Retina (tissue), 1 donor: ENCODE measurements around the gene RGS7.
"Not testable (repeated sequence)": the region's sequence is repeated elsewhere in the genome, so short reads cannot be mapped to it uniquely, and the experiment has no call there.

ENCODE experiments used
- DNase-seq: peaks from one replicate; pipeline ENCODE4 v3.0.0-alpha.2; 2016

Gene RGS7

DNA sequence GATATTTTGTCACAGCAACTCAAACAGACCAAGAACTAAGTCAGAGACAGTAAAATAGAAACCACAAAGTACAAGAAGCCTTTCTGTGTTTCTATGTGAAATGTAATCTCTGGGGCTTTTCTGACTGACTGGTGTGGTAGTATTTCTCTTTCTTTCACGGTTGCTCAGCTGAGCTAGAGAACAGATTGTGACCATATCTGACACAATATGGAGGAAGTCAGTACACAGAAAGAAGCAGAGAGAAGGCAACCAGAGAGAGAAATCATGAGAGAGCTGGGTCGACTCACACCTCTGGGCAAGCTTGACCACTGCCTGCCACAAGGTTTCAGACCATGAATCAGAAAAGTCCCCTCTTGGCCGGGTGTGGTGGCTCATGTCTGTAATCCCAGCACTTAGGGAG, 536.2 kb downstream of the RGS7 start:
- DNase-seq, result no peak

DNA sequence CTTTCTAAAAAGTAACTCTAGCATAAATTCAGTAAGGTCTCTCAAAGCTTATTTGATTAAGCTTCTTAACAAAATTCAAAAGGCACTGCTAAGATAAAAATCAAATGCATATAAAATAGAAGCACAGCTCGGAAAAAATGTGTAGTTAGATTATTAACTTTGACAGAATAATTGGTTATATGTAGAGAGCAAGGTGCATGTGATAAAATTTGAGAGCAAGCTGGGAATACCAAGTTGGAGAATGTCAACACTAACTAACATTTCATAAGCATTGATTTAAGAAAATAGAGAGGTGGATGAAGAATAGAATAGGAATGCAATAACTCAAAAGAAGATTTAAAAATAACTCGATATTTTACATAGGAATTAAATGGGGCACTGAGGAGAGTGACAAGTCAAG, 540.5 kb downstream of the RGS7 start:
- no peak for DNase-seq

DNA sequence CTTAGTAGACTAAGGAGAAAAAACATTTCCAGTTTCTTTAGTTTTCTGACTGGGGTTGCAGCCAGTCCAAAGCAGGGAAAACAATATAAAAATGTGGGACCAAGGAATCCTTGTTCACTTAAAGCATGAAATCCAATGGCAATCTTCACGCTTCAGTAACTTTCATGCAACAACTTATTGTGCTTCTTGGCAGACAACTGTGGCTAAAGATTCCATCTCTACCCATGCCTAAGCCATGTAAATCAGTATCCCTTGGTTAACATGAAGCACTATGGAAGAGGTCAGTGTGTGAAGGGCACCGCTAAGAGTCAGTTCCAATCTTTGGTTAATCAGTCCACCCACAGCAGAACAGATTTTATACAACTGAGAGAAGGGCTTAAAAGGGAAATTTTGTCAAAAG, 543.3 kb downstream of the RGS7 start:
- no peak for DNase-seq

DNA sequence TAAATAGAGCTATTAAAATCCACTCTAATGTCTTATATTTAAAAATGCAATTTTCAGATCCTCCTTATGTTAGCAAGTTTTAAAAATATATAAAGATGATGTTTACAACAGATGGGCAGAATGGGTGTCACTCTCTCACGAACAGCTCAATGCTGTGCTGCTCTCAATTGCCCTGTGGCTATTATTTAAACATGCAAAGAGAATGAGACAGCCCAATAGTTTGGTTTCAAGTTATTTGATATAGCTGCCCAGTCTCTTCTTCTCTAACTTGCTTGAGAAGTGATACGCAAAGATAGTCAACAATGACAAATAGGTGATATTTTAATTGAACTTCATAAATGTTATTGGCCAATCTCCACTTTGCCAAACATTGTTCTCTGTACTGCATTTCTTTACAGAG, 545.7 kb downstream of the RGS7 start:
- no peak for DNase-seq

DNA sequence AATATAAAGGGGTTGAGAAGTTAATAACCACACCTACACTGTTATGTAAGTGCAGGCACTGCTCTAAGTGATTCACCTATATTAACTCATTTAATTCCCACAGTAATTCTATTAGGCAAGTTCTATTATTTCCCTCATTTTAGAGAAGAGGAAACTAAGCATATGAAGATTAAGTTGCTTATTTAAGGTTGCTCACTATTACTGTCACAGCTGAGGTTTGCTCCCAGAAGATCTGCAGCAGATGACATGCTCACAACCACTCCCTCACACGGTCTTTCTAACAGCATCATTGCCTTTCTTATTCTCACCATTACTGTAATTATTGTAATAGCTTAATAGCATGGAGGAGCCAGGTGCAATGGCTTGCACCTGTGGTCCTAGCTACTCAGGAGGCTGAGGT, 548.6 kb downstream of the RGS7 start:
- no peak for DNase-seq

DNA sequence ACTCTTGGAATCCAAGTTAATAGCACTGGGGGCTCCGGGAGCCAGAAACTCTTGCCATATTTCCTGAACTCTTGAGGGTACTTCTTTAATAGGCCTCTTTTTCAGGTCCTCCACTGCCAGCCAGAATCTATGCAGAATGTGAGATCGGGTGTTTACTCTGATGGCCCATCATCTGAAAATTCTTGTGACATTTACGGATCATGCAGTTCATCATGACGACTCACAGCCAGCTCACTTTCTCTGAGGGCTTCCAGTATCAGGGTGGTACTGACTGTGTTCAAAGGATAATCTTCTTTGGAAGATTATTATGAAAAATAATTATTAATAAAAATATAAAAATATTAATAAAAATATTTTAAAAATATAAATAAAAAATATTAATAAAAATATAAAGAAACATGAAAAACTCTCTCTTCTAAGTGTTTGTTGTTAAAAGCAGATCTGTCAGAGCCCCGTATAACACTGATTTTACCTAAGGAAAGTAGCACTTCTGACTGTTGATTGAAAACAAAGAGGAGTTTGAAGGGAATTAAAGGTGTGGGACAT, 550.7 kb downstream of the RGS7 start:
- no peak for DNase-seq

DNA sequence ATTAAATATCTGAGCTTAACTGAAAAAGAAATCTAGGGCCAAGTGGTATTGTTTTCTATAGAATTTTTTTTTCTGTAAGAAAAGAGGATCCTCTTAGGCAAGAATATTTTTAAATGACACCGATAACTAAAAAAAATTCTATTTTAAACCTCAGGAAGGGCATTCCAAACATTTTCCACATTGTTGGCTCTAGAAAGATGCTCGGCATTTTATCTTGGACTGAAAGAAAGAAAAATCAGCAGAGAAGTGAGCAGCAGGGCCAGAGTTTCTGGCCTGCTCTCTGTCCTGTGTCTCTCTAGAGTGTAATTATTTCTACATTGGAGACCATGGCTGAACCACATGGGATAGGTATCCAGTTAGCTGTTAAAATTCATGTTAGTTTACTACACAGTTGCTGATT, 552.5 kb downstream of the RGS7 start:
- no peak for DNase-seq

DNA sequence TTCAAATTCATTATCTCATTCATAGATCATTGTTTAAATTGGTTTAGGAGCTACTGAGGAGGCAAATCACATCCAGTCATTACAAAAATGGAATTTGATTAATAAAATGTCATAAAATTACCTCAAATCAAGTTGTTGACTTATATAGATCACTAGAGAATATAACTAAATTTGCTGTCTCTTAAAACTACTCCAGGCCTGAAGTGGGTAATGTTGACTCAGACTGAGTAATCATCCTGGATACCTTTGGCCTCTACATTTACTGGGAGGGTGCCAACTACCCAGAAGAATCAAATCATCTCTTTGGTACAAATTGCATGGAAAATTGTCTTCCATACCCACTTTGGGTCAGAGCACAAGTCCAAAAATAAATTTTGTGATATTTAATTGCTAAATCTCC, 553.9 kb downstream of the RGS7 start:
- DNase-seq, result no peak

DNA sequence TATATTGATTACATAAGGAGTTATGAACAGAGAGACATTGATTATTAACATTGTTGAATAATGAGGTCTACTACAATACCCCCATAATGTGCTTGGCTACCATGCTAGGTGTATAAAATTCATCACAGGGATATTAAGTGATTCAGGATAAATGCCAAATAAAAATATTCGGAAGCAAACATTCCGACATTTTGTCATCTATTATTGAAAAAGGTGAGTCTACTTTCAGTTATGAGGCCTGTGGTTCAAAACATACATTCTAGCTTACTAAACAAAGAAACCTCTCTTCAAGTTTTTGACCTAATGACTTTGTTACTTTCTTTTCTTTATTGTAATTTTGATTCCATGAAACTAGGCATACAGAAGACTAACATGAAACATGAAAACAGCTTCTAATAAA, 554.7 kb downstream of the RGS7 start:
- DNase-seq, result no peak

DNA sequence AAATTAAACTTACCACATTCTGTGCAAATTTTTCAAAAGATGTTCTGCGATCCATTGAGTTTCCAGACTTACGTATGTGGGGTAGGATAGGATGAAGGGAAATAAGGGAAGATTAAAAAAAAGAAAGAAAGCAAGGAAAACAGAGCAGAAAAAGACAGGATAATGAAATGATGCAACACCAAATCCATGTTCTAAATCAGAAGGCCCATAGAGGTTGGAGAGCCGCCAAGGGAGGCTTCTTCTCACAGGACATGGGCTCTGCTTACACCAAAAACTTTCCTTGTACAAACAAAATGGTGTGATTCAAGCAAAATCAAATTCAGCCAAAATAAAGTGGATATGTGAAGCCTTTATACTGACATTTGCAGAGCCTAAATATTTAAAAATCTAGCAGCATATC, 555.6 kb downstream of the RGS7 start:
- DNase-seq, result no peak

DNA sequence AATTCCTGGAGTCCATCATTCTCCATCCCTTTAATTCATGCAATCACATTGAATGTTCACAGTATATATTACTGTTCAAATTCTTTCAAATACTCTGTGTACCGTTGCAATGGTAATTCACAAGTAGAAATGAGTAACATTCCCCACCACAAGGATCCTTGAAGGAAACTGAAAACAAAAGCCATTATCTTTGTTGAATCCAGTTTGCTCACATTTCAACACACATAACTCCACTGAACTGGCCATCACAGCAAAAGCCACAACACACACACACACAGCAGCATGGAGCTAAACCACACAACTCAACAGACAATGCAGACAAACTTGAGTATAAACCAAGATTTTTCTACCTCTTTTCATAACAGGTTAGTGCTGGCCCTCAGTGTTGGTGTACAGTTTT, 556.7 kb downstream of the RGS7 start:
- DNase-seq, result no peak

DNA sequence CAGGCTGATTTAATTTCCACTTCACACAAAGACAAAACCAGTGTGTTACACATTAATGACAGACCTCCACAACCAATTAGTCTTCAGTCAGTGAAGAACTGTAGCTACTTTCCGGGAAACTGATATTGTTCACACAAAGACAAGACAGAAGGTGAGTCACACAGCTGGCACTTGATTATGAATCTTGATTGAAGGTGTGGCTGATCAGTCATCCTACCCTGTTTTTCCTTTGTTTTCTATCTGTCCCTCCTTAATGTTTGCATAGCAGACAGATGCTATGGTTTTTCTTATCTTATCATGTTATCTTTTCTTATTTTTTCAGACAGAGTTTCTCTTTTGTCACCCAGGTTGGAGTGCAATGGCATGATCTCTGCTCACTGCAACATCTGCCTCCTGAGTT, 560.0 kb downstream of the RGS7 start:
- DNase-seq, result no peak

DNA sequence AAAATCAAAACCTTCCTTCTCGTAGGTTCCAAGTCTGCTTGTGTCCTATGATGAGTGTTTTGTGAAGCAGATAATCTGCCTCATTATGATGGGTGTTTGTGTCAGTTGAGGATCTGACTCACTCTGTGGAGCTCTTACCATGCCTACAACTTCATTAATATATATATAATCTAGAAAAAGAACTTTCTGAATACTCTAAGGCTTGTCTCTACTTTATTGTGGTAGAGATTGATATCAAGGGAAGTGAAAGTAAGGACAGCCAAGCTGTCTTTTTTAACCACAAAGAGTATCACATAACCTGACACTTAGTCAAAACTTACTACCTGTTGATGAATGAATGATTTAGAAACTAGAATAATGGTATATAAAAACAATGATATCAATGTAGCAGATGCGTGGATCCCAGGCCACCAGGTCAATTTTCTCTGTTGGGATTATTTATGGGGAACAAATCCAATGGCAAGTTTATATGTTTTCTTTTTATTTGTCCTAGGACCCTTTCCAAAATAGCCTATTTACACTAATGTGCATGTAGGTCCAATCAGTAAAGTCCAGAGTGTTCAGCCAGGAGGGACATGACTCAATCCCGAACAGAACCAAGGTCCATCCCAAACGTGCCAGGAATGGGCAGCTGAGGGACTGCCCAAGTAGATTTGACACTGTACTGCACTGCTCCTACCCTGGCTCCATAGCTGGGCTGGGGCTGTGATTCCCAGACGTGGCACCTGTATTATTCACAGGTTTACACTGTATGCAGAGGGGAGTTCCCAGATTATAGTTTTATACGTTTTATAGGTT, 562.8 kb downstream of the RGS7 start:
- DNase-seq, result no peak

DNA sequence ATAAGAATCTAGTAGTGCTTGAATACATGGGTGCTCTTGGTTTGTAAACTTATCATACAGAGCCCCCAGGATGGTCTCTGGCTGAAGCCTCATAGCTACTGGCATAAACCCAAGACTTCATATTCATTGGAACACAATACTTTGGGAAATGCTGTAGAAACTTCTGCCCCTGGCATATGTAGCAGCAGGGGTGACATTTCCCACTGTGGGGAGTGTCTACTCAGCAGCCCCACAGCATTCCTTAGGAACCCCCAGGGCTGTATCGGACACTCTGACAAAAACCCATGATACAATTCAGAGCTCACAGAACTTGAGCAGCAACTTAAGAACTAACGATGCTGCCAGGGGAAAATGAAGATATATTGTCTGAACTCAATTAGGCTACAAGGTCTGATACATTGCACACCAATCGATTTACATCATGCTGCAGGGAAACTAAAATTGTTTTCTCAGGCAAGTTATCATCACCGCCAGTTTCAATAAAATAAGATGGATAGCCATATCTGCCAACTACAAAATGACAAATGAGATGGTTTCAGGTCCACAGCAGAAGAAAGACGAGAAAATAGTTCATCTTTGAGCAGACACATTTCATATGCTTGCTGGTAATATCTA, 564.0 kb downstream of the RGS7 start:
- no peak for DNase-seq

DNA sequence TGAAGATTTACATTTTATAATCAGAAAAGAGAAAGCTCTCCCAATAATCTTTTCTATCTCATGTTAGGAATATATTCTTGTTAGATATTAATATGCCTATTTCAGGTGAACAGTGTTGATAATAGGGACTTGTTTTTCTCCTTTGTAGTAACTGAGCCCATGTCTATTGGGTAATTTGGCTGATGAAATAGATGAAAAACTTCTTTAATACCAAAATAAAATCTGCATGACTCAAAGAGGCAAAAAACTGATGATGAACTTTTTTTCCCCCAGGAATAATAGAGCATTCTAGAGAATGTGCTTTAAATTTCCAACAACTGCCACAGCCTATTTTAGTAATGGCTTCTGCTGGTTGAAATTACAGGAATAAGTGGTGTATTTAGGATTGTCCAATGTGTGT, 566.1 kb downstream of the RGS7 start:
- no peak for DNase-seq

DNA sequence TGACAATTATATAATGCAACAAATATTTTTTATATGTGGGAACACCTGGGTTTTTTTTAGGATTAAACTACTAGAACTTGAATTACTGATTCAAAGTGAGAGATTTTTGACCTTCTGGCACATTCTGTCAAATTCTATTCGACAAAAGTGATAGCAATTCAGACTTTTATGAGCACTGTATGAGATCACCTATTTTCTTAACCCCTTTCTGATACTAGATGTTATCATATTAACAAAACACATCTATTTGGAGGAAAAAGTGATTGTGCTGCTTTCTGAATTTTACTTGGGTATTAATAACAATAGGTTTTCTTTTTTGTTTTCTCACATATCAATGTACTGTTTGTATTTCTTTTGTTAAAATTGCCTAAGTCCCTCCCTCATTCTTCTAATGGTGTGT, 570.1 kb downstream of the RGS7 start:
- DNase-seq, result no peak

DNA sequence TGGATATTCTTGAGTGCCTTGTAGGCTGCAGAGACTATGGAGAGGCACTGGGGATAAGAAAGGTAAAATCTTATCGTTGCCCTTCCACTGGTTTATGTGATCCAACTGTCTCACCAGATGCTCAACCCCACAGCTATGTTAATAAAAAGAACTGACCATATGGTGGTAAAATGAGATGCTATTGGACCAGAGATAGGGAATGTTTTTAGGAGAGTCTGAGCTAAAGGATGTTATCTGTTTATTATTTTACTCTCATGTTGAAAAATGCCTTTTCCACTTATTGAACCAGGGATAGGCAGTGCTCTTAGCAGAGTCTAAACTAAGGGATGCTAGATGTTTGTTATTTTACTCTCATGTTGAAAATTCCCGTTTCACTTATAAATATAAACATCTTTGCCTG, 572.2 kb downstream of the RGS7 start:
- no peak for DNase-seq

DNA sequence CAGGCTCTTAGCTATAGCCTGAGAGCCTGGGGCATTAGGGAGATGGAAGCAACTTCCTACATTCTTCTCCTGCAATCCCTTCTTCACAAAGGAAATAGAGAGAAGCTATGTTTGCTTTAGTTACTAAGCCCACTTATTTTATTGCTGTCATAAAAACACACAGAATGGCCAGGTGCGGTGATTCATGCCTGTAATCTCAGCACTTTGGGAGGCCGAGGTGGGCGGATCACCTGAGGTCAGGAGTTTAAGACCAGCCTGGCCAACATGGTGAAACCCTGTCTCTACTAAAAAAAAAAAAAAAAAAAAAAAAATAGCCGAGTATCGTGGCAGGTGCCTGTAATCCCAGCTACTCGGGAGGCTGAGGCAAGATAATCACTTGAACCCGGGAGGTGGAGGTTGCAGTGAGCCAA, 573.3 kb downstream of the RGS7 start:
- not testable (repeated sequence) for DNase-seq

DNA sequence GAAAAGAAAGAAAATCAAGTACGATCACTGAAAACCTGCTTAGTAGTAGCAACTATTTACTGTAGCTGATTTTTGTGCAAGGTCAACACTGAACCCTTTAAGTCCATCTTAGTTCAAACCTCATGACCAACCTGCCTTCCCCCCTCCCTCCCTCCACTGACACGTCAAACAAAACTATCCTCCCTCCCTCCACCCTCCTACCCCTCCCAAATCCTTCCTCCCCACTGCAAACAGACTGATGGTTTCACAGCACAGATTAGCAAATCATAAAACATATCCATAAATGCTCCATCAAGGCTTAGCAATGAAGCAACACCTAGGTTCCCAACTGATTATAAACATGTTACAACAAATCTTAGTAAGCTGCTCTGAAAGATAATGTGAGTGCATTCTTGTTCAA, 580.8 kb downstream of the RGS7 start:
- DNase-seq, result no peak

DNA sequence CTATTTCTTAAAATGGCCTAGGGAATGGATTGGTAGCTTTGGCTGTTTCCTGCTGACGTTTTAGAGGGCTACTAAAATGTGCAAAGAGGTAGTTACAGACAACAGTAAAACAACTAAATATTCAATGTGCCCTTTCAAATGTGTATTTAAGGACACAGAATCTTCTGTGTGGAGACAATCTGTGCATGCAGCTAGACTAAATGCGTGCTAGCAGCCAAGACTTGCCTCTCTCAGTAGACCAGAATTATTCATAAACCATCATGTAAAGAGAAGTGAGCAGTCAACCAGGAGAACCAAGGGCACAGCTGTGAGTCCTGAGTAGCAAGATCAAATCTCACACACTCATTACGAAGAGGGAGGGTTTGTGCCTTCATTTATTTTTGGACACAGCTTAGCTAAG, 584.9 kb downstream of the RGS7 start:
- no peak for DNase-seq

DNA sequence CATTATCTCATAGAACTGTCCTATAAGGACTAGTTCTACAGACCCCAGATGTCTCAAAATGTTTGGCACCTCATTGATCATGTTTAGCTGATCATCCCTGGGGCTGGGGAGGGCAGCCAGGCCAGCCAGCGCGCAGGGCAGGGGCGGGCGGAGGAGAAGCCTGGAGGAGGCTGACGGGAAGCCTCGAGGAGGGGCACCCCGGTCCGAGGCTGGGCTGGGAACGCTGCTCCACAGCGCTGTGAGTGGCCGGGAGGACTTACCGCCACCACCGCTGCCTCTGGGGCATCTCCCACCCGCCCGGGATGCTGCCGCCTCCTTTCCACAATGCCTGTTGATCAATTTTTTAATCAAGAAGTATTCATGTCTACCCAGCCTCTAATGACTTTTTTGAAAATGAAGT, 585.6 kb downstream of the RGS7 start:
- DNase-seq, result no peak

DNA sequence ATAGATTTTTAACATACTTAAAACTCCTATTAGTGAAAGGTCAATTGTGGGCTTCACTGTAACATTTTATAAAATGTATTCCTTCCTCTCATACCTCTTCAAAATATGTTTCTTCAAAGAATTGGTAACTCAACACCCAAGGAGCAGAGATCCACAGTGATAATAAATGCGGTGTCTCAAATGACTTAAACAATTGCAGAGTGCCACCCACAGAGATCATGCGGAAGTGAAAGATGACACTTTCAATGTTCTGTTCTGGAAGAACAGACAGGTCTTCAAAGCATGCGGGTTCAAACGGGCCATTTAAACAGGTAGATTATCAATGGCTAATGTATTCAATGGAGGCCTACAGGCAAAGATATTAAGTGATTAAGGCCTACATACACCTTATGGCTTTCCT, 588.0 kb downstream of the RGS7 start:
- DNase-seq, result no peak

DNA sequence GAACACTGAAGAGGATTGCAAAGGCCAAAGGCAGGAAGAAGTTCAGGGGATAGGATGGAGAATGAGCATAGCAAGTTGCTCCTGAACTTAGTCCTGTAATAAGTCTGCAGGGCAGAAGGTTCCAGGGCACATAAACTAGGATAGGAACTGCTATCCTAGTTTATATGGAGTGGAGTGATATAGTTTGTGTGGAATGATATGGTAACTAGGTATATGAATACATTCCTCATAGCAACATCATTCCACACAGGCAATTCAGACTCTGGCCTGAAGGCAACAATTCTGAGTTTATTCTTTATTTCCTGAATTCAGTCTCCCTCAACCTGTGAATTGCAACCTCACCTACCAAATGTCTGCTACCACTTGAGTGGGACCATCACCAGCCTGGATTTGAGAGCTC, 590.2 kb downstream of the RGS7 start:
- no peak for DNase-seq

DNA sequence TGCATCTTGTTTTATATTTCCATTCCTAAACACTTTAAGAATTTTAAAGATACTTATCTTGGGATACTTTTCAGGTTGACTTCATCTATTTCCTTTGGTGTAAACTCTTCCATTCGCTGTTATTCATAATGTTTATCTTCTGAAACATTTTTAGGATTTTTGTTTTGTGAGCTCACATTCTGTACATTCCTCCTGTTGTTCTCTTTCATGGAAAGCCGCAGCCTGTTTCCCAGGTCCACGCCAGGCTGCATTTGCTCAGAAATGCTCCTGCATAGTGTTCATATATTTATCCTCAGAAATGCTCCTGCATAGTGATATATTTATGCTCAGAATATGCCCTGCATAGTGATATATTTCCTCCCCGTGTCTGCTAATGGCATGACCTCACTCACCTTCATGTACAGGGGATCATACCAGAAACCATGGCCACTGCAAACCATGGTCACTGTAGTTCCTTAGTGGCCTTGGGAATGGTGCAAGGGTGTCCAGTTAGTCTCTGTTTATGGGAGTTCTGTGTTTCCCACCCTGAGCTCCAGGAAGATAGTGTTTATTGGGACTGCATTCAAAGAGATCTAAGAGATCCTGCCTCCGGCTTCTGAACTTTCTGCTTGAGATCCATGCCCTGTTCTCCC, 591.2 kb downstream of the RGS7 start:
- no peak for DNase-seq
